H1 (cell line): ENCODE results near the gene METTL25B. TPM values are rescaled to one million over a fixed set of nuclear protein-coding genes. Genes with fewer than 3 reads are reported as not detected.

Experiments
- CTCF ChIA-PET: fragments of 300-600 bp; sonication (Branson Sonifier 250); formaldehyde crosslinking; loops from one replicate; lab custom pipeline; 2021; ENCODE audit not compliant: partially characterized antibody; lab: Charles Lee
- POLR2A ChIA-PET: fragments of 300-600 bp; sonication (Branson Sonifier 250); formaldehyde crosslinking; loops from one replicate; lab custom pipeline; 2021; ENCODE audit warnings: inconsistent platforms; ENCODE audit not compliant: partially characterized antibody; lab: Charles Lee
- DNase-seq, 2 experiments: peaks; one replicate each; pipeline versions ENCODE4 v3.0.0 to v3.0.0-alpha.2; 2010 to 2022; ENCODE audit warnings: low spot score in 2 of 2, low read depth in 1 of 2, mixed read lengths in 1 of 2
- FAIRE-seq: peaks from 2 replicates; lab custom pipeline; 2011; peaks lifted over from hg19 to GRCh38; lab: Jason Lieb, UNC
- H2AFZ ChIP-seq: 2 replicates; pipeline ENCODE4 v1.8.1; 2012; ENCODE audit warnings: low read length, inconsistent platforms
- H2AK5ac ChIP-seq: 2 replicates; pipeline ENCODE4 v1.6.1; 2013; ENCODE audit warnings: low read depth, low read length
- H2BK120ac ChIP-seq: replicated peaks from 2 replicates; pipeline ENCODE3; 2013; ENCODE audit warnings: low read depth, low read length, inconsistent platforms
- H2BK12ac ChIP-seq: 2 replicates; pipeline ENCODE4 v1.6.1; 2013; ENCODE audit warnings: low read depth, low read length
- H2BK15ac ChIP-seq: 2 replicates; pipeline ENCODE4 v1.6.1; 2013; ENCODE audit warnings: low read length
- H2BK20ac ChIP-seq: 2 replicates; pipeline ENCODE4 v1.6.1; 2013; ENCODE audit warnings: low read length
- H2BK5ac ChIP-seq: 2 replicates; pipeline ENCODE4 v1.6.1; 2013; ENCODE audit warnings: low read depth, low read length
- H3K14ac ChIP-seq: 2 replicates; pipeline ENCODE4 v1.6.1; 2013; ENCODE audit warnings: inconsistent platforms; ENCODE audit not compliant: insufficient read length
- H3K18ac ChIP-seq: 2 replicates; pipeline ENCODE4 v1.6.1; 2013; ENCODE audit warnings: low read length; ENCODE audit errors: extremely low read depth
- H3K23ac ChIP-seq: 2 replicates; pipeline ENCODE4 v1.6.1; 2013; ENCODE audit warnings: inconsistent platforms; ENCODE audit not compliant: insufficient read length
- H3K23me2 ChIP-seq: 2 replicates; pipeline ENCODE4 v1.6.1; 2013; ENCODE audit warnings: low read depth, low read length
- H3K27ac ChIP-seq: 2 replicates; pipeline ENCODE4 v1.6.1; 2011; ENCODE audit warnings: low read depth, low read length, inconsistent platforms
- H3K27me3 ChIP-seq, 4 experiments: replicated peaks in 1 of 4; 1 replicate in 1 of 4; 2 replicates in 3 of 4; pipeline versions ENCODE4 v1.6.1 to v1.8.1; 2011 to 2013; ENCODE audit warnings: low read length in 3 of 4, mild to moderate bottlenecking in 3 of 4, inconsistent platforms in 2 of 4, mixed read lengths in 2 of 4, moderate library complexity in 1 of 4; ENCODE audit not compliant: control insufficient read depth in 3 of 4, insufficient read depth in 3 of 4; ENCODE audit errors: extremely low read depth in 1 of 4
- H3K36me3 ChIP-seq, 4 experiments: 2 replicates each; pipeline versions ENCODE4 v1.6.1 to v1.8.1; 2011 to 2013; ENCODE audit warnings: mild to moderate bottlenecking in 4 of 4, low read length in 3 of 4, moderate library complexity in 2 of 4, control low read depth in 1 of 4, inconsistent platforms in 1 of 4; ENCODE audit not compliant: insufficient read depth in 4 of 4, control insufficient read depth in 2 of 4
- H3K4ac ChIP-seq: replicated peaks from 2 replicates; pipeline ENCODE3; 2013; ENCODE audit warnings: low read length, low read depth, mixed read lengths, inconsistent platforms; ENCODE audit not compliant: insufficient read length
- H3K4me1 ChIP-seq, 4 experiments: replicated peaks in 1 of 4; 1 replicate in 1 of 4; 2 replicates in 3 of 4; pipeline versions ENCODE4 v1.6.1 to v1.8.1; 2011 to 2013; ENCODE audit warnings: low read length in 3 of 4, inconsistent platforms in 2 of 4, mixed read lengths in 1 of 4; ENCODE audit not compliant: insufficient read depth in 4 of 4, control insufficient read depth in 3 of 4
- H3K4me2 ChIP-seq, 2 experiments: 2 replicates each; pipeline versions ENCODE4 v1.6.1 to v1.8.1; 2011 to 2013; ENCODE audit warnings: low read depth in 2 of 2, low read length in 2 of 2, control low read depth in 1 of 2, inconsistent platforms in 1 of 2, mild to moderate bottlenecking in 1 of 2; ENCODE audit not compliant: insufficient read depth in 1 of 2
- H3K4me3 ChIP-seq, 4 experiments: fragments of 200-600, 300-600 bp in 1 of 4; sonication (generic), shearing (Covaris generic), sonication (Bioruptor Twin) in 1 of 4; 2 replicates each; pipeline versions ENCODE4 v1.5.1 to v1.8.1; 2011 to 2016; ENCODE audit warnings: low read length in 4 of 4, low read depth in 3 of 4, control low read depth in 2 of 4, inconsistent platforms in 2 of 4, mild to moderate bottlenecking in 2 of 4, mixed read lengths in 1 of 4, moderate library complexity in 1 of 4; ENCODE audit not compliant: insufficient read depth in 2 of 4; ENCODE audit errors: extremely low read depth in 1 of 4
- H3K56ac ChIP-seq: replicated peaks from 2 replicates; pipeline ENCODE3; 2013; ENCODE audit warnings: low read depth, mild to moderate bottlenecking, mixed read lengths, low read length, inconsistent platforms; ENCODE audit not compliant: insufficient read length
- H3K79me1 ChIP-seq: 2 replicates; pipeline ENCODE4 v1.6.1; 2013; ENCODE audit warnings: low read depth, low read length, control low read depth
- H3K79me2 ChIP-seq, 2 experiments: 2 replicates each; pipeline versions ENCODE4 v1.6.1 to v1.8.1; 2012 to 2013; ENCODE audit warnings: low read length in 2 of 2, mild to moderate bottlenecking in 2 of 2, inconsistent platforms in 1 of 2; ENCODE audit not compliant: insufficient read depth in 2 of 2, control insufficient read depth in 1 of 2
- H3K9ac ChIP-seq, 4 experiments: replicated peaks in 1 of 4; 1 replicate in 1 of 4; 2 replicates in 3 of 4; pipeline versions ENCODE4 v1.6.1 to v1.8.1; 2011 to 2013; ENCODE audit warnings: low read depth in 3 of 4, low read length in 3 of 4, control low read depth in 2 of 4, mild to moderate bottlenecking in 2 of 4, moderate library complexity in 2 of 4, inconsistent platforms in 1 of 4; ENCODE audit errors: extremely low read depth in 1 of 4
- H3K9me3 ChIP-seq, 2 experiments: 2 replicates each; pipeline versions ENCODE4 v1.6.1 to v1.8.1; 2012 to 2013; ENCODE audit warnings: mild to moderate bottlenecking in 2 of 2, moderate library complexity in 2 of 2, control low read depth in 1 of 2, inconsistent platforms in 1 of 2, low read depth in 1 of 2, low read length in 1 of 2, mixed read lengths in 1 of 2; ENCODE audit not compliant: insufficient read depth in 2 of 2
- H4K20me1 ChIP-seq, 2 experiments: replicated peaks in 1 of 2; 2 replicates each; pipeline versions ENCODE3 to v1.8.1; 2011 to 2013; ENCODE audit warnings: inconsistent platforms in 2 of 2, low read length in 2 of 2, mild to moderate bottlenecking in 1 of 2; ENCODE audit not compliant: insufficient read depth in 2 of 2, control insufficient read depth in 1 of 2
- H4K5ac ChIP-seq: 2 replicates; pipeline ENCODE4 v1.6.1; 2013; ENCODE audit warnings: low read length, low read depth, mixed read lengths, inconsistent platforms; ENCODE audit not compliant: insufficient read length
- H4K8ac ChIP-seq: 2 replicates; pipeline ENCODE4 v1.8.0; 2013; ENCODE audit warnings: mild to moderate bottlenecking, moderate library complexity, low read length, inconsistent platforms; ENCODE audit not compliant: insufficient read depth; ENCODE audit errors: extremely low read depth
- H4K91ac ChIP-seq: replicated peaks from 2 replicates; pipeline ENCODE3; 2013; ENCODE audit warnings: low read length, mixed read lengths, inconsistent platforms; ENCODE audit not compliant: insufficient read length
- CHD2 ChIP-seq: IDR thresholded peaks from 2 replicates; pipeline ENCODE4 v1.6.1; 2012; ENCODE audit warnings: low read length, improper control_type of control experiment
- CTBP2 ChIP-seq: IDR thresholded peaks from 2 replicates; pipeline ENCODE4 v1.7.0; 2011; ENCODE audit warnings: borderline replicate concordance, mild to moderate bottlenecking, moderate library complexity, mixed read lengths, low read length; ENCODE audit not compliant: insufficient read depth, insufficient read length
- GTF2F1 ChIP-seq: IDR thresholded peaks from 2 replicates; pipeline ENCODE4 v1.6.1; 2012; ENCODE audit warnings: low read depth, low read length, improper control_type of control experiment, borderline replicate concordance
- KDM4A ChIP-seq: IDR thresholded peaks from one replicate; pipeline ENCODE4 v1.7.1; 2012; ENCODE audit warnings: low read depth, mild to moderate bottlenecking, moderate library complexity, low read length, inconsistent platforms; ENCODE audit not compliant: severe bottlenecking
- MAFK ChIP-seq: IDR thresholded peaks from 2 replicates; pipeline ENCODE4 v1.6.1; 2012; ENCODE audit warnings: low read depth, mild to moderate bottlenecking, improper control_type of control experiment, low read length
- NANOG ChIP-seq: IDR thresholded peaks from 2 replicates; pipeline ENCODE4 v1.6.1; 2011; ENCODE audit warnings: low read length, low read depth, mild to moderate bottlenecking, inconsistent platforms; ENCODE audit not compliant: insufficient read depth, poor library complexity, severe bottlenecking
- POLR2A ChIP-seq, 2 experiments: IDR thresholded peaks; 1 replicate in 1 of 2; 2 replicates in 1 of 2; pipeline ENCODE4 v1.6.1; 2011; ENCODE audit warnings: low read depth in 2 of 2, low read length in 2 of 2, mild to moderate bottlenecking in 2 of 2; ENCODE audit errors: control extremely low read depth in 1 of 2
- POLR2AphosphoS5 ChIP-seq: IDR thresholded peaks from 2 replicates; pipeline ENCODE4 v1.6.1; 2011; ENCODE audit warnings: low read depth, low read length
- SIX5 ChIP-seq: IDR thresholded peaks from 2 replicates; pipeline ENCODE4 v1.6.1; 2011; ENCODE audit warnings: mild to moderate bottlenecking, low read depth, low read length
- SRF ChIP-seq: IDR thresholded peaks from 2 replicates; pipeline ENCODE4 v1.6.1; 2011; ENCODE audit warnings: mild to moderate bottlenecking, low read depth, low read length, moderate library complexity
- WGBS, 2 experiments: shearing (Covaris generic) in 1 of 2; methylation state at CpG; one replicate each; pipeline versions ENCODE4 v1.1.6 to v1.1.7; 2013 to 2015; ENCODE audit warnings: low lambda C conversion rate in 2 of 2, mixed read lengths in 2 of 2, inconsistent platforms in 1 of 2, low coverage in 1 of 2, missing lambda C conversion rate in 1 of 2; ENCODE audit not compliant: insufficient replicate concordance in 2 of 2, insufficient coverage in 1 of 2, insufficient read length in 1 of 2; ENCODE audit errors: extremely low coverage in 1 of 2, missing lambda C conversion rate in 1 of 2; 5-methylcytosine and 5-hydroxymethylcytosine counted together
- polyA plus RNA-seq, 7 experiments: library from polyadenylated mRNA; depleted of rRNA in 3 of 7; stranded (reverse) in 5 of 7; unstranded in 2 of 7; fragments of >200 nt in 5 of 7; fragments of 200-250 nt in 2 of 7; gene quantifications; 1 replicate in 5 of 7; 2 replicates in 1 of 7; 4 replicates in 1 of 7; pipeline versions ENCODE4 v1.2.1 to v1.2.3, GENCODE V29; 2011 to 2013; ENCODE audit warnings: missing spikeins in 2 of 7, mixed read lengths in 2 of 7
- total RNA-seq: library from RNA; stranded (reverse); fragmentation: NEBNext Ultra II Directional; extraction: Animal tissue kit (Norgen Biotek cat#: 25700); gene quantifications from 2 replicates; pipeline ENCODE4 v1.2.1, GENCODE V29; 2021
- TF ChIP-seq, protein P1 (sequence below): IDR thresholded peaks from 2 replicates; pipeline ENCODE4 v1.6.1; 2012; ENCODE audit warnings: inconsistent platforms
- TF ChIP-seq, protein P2 (sequence below): IDR thresholded peaks from 2 replicates; pipeline ENCODE4 v1.6.1; 2011; ENCODE audit warnings: low read depth, mild to moderate bottlenecking, low read length; ENCODE audit not compliant: insufficient read depth

Gene METTL25B
- total and polyA plus RNA-seq, 2 of the 8 experiments (the other 6 are each of a cell fraction or from before 2014, with no cell fraction given) = 28.4 to 30.1 TPM

DNA sequence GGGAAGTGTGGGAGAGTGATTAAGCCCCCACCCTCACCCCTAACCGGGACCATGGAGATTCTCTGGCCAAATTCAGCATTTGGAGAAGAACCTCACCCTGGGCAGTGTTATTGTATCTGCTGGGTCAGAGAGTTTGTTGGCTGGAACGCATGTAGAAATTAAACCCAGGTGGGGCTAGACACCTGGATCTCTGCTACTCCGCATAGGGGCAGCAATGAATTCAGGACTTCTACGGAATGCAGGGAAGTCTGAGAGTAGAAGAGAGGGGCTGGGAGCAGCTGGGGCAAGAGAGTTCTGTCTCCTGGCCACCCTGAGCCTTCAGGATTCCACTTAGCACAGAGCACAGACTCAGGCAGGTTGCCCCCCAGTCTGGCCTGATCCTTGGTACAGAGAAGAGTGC lies 19.2 kb upstream of the METTL25B start:
- Histone ChIP-seq H4K5ac (peak overlapping the region; percentile 20), H2BK15ac (peak overlapping the region; percentile 97), H3K79me1 (no peaks in the 10 kb centered on the region), H3K4me1 (peaks cover 19 to 56% (median 40%) of the 10 kb centered on the region in 4 experiments), H3K36me3 (no peaks in the 10 kb centered on the region), H3K4me2 (peak overlapping the region; percentile 77 to 94), H2AK5ac (peak overlapping the region; percentile 26; the same call in 1 of the 2 replicates), H4K8ac (no peak overlapping the region), H3K23me2 (peaks cover 31% of the 10 kb centered on the region; the same call in 1 of the 2 replicates), H3K79me2 (peaks cover 2 to 10% of the 10 kb centered on the region in 2 experiments; a peak in 1 of 4 replicates), H2BK120ac (peak overlapping the region; percentile 19), H3K27me3 (peaks cover 0 to 13% (median 6%) of the 10 kb centered on the region in 4 experiments; a peak in 4 of 7 replicates), H3K9ac (no peak overlapping the region), H2BK12ac (peak overlapping the region; percentile 90), H3K4me3 (peak overlapping the region in 3 of 4 experiments; percentile 21 to 80 (median 29); a peak in 5 of 8 replicates), H3K4ac (no peak overlapping the region), H3K14ac (no peak overlapping the region), H3K9me3 (no peaks in the 10 kb centered on the region), H2BK5ac (peak overlapping the region; percentile 68; the same call in 1 of the 2 replicates), H2BK20ac (peak overlapping the region; percentile 8), H3K56ac (no peak overlapping the region), H3K27ac (peak overlapping the region; percentile 52; the same call in 1 of the 2 replicates), H3K23ac (no peak overlapping the region), H3K18ac (peak overlapping the region; percentile 98), H4K91ac (peak overlapping the region; percentile 61), H2AFZ (no peak overlapping the region), H4K20me1 (peaks cover 0 to 2% of the 10 kb centered on the region in 2 experiments)
- CTCF ChIA-PET = interaction anchor here (1.0 to 66.0 kb wide), 7 partner anchors 4 to 182 kb away, joined by 3 to 4284 read pairs (median 18); partner anchors contain the start of genes CRABP2, ISG20L2, METTL25B and MRPL24
- WGBS, 2 experiments = 57% methylated on average over 4 of the region's 4 CpGs; no CpG with 5 or more reads in 1 of the 2 experiments
- POLR2A ChIA-PET = interaction anchor here (0.9 to 16.9 kb wide), 12 partner anchors 10 to 215 kb away, joined by 3 to 530 read pairs (median 10); partner anchors contain the start of genes HDGF, ISG20L2, METTL25B and MRPL24
- FAIRE-seq = no peak
- DNase-seq = no peak
- TF ChIP-seq POLR2AphosphoS5 (no peak), SRF (no peak), POLR2A (IDR thresholded peaks at IDR 0.05; ENCODE audit: control extremely low read depth in 1 of 2, low read depth in 2 of 2, low read length in 2 of 2) (no peak; a peak in 1 of 3 replicates), KDM4A (no peak), GTF2F1 (no peak), CHD2 (no peak), MAFK (no peak), NANOG (no peak), CTBP2 (no peak), SIX5 (no peak)
- TF ChIP-seq, protein P1, sequence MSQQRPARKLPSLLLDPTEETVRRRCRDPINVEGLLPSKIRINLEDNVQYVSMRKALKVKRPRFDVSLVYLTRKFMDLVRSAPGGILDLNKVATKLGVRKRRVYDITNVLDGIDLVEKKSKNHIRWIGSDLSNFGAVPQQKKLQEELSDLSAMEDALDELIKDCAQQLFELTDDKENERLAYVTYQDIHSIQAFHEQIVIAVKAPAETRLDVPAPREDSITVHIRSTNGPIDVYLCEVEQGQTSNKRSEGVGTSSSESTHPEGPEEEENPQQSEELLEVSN = no peak
- TF ChIP-seq, protein P2, sequence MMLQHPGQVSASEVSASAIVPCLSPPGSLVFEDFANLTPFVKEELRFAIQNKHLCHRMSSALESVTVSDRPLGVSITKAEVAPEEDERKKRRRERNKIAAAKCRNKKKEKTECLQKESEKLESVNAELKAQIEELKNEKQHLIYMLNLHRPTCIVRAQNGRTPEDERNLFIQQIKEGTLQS = no peak
